C4-2B (cell line): ENCODE results near the gene SLC22A13.

ENCODE experiments used
- CTCF ChIP-seq: fragments of 450-650 bp; conservative IDR thresholded peaks from 2 replicates; pipeline ENCODE4 v1.5.1; 2017; ENCODE audit warnings: mild to moderate bottlenecking
- ZFX ChIP-seq: fragments of 450-650 bp; IDR thresholded peaks from 2 replicates; pipeline ENCODE4 v1.6.1; 2017

- TF ChIP-seq CTCF (no peak), ZFX (no peak)
These were observed 2.0 kb downstream of the SLC22A13 start for GRCh38 chr3:38267662-38268061.
